Bronchial epithelial cell (primary cell): Measurements from ENCODE around the gene TOM1L2. TPM values are rescaled to one million over a fixed set of nuclear protein-coding genes. Genes with fewer than 3 reads are reported as not detected.

Experiments
- DNase-seq: peaks from one replicate; pipeline ENCODE4 v3.0.0-alpha.2; 2010; ENCODE audit warnings: low read depth
- FAIRE-seq: peaks from 2 replicates; lab custom pipeline; 2011; peaks lifted over from hg19 to GRCh38; lab: Jason Lieb, UNC
- H3K27me3 ChIP-seq: 2 replicates; pipeline ENCODE4 v1.5.1; 2011; ENCODE audit warnings: low read length; ENCODE audit not compliant: control insufficient read depth, insufficient read depth
- H3K36me3 ChIP-seq: 2 replicates; pipeline ENCODE4 v1.5.1; 2011; ENCODE audit warnings: low read length; ENCODE audit not compliant: control insufficient read depth, insufficient read depth
- H3K4me3 ChIP-seq: 2 replicates; pipeline ENCODE4 v1.5.1; 2011; ENCODE audit warnings: mild to moderate bottlenecking, low read depth, low read length, control low read depth
- CTCF ChIP-seq: IDR thresholded peaks from 2 replicates; pipeline ENCODE4 v1.5.1; 2011; ENCODE audit warnings: mild to moderate bottlenecking, moderate library complexity, low read length, control low read depth, inconsistent platforms; ENCODE audit not compliant: insufficient read depth, severe bottlenecking
- total RNA-seq: library from RNA; depleted of rRNA; stranded (reverse); fragments of >200 nt; gene quantifications from 2 replicates; pipeline ENCODE4 v1.2.1, GENCODE V29; 2014

Gene TOM1L2
- total RNA-seq, 1 donor from 2014 or later, result 12.4 TPM

GRCh38 chr17:17930674-17931073, 41.5 kb downstream of the TOM1L2 start:
- FAIRE-seq (no peak), DNase-seq (no peak)
- H3K27me3 ChIP-seq, result no peaks in the 10 kb centered on the region
- no peak for TF ChIP-seq CTCF
- no peaks in the 10 kb centered on the region for H3K36me3 ChIP-seq
- H3K4me3 ChIP-seq, result no peak overlapping the region

- no peak for TF ChIP-seq CTCF
- Histone ChIP-seq H3K27me3 (no peaks in the 10 kb centered on the region), H3K4me3 (no peak overlapping the region), H3K36me3 (no peaks in the 10 kb centered on the region)
- DNase-seq (no peak), FAIRE-seq (no peak)
Observed at GRCh38 chr17:17929655-17930380, 42.4 kb downstream of the TOM1L2 start.

- no peaks in the 10 kb centered on the region for H3K27me3 ChIP-seq
- no peak for TF ChIP-seq CTCF
- no peaks in the 10 kb centered on the region for H3K36me3 ChIP-seq
- FAIRE-seq (no peak), DNase-seq (no peak)
- H3K4me3 ChIP-seq, result no peak overlapping the region
Observed at GRCh38 chr17:17928398-17929287, 43.6 kb downstream of the TOM1L2 start.

GRCh38 chr17:17926840-17927449, 45.3 kb downstream of the TOM1L2 start:
- FAIRE-seq (no peak), DNase-seq (no peak)
- no peaks in the 10 kb centered on the region for H3K27me3 ChIP-seq
- no peak for TF ChIP-seq CTCF
- H3K36me3 ChIP-seq, result no peaks in the 10 kb centered on the region
- H3K4me3 ChIP-seq, result no peak overlapping the region

GRCh38 chr17:17926036-17926435, 46.2 kb downstream of the TOM1L2 start:
- FAIRE-seq (no peak), DNase-seq (no peak)
- H3K27me3 ChIP-seq, result no peaks in the 10 kb centered on the region
- H3K36me3 ChIP-seq, result no peaks in the 10 kb centered on the region
- no peak for TF ChIP-seq CTCF
- no peak overlapping the region for H3K4me3 ChIP-seq
